Measurements from ENCODE around the gene ZNF230.

DNA sequence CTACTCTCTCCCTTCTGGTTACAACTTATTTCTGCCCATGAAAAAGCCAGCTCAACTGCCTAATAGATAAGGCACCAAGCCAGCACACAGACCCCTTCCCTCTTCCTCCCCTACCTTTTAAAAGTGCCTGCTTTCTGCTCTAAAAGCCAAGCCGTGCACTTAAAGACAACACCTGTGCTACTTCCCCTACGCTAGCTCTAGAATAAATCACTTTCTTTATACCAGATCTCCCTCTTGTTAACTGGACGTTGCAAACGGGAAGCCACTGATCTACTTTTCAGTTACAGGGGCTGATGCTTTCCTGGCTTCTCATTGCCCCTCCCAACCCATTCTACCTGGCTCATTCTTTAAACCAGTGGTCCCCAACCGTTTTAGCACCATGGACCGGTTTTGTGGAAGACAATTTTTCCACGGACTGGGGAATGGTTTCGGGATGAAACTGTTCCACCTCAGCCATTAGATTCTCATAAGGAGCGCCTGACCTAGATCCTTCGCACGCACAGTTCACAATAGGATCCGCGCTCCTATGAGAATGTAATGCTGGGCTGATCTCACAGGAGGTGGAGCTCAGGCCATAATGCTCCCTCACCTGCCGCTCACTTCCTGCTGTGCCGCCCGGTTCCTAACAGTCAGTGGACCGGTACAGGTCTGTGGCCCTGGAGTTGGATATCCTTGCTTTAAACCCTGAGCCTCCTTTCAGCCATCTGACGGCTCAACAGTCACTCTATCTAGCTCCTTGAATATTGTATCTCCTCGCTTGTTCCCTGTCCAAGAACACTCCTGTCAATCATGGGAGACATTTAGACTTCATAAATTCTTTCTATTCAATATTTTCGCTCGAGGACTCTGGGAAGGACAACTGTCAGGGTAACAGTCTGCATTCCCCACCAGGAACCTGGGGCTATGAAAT is 48.2 kb downstream of the ZNF230 start:
- TF ChIP-seq CTCF (conservative IDR thresholded peaks at IDR 0.05) (no peak), EZH2 (IDR thresholded peaks at IDR 0.05; ENCODE audit: low read depth) (no peak)
